GM12891 (cell line): ENCODE measurements around the gene TERB1.

Experiments used
- POLR2A ChIP-seq: IDR thresholded peaks from 2 replicates; pipeline ENCODE4 v1.6.1; 2011; ENCODE audit warnings: low read depth, low read length, control low read depth
- POLR2AphosphoS5 ChIP-seq: IDR thresholded peaks from 2 replicates; pipeline ENCODE4 v1.6.1; 2011; ENCODE audit warnings: low read depth, low read length, control low read depth
- POU2F2 ChIP-seq: IDR thresholded peaks from 2 replicates; pipeline ENCODE4 v1.6.1; 2011; ENCODE audit warnings: low read depth, mild to moderate bottlenecking, control low read depth, low read length, moderate library complexity
- TAF1 ChIP-seq: IDR thresholded peaks from 2 replicates; pipeline ENCODE4 v1.6.1; 2011; ENCODE audit warnings: low read depth, low read length, control low read depth

GRCh38 chr16:66746682-66747081 lies 54.7 kb downstream of the TERB1 start:
- TF ChIP-seq POLR2A (no peak), POLR2AphosphoS5 (no peak), TAF1 (no peak), POU2F2 (no peak)
